MM.1S (cell line): ENCODE results near the gene MAP3K4.

Experiments used
- DNase-seq: peaks from one replicate; pipeline ENCODE4 v3.0.0-alpha.2; 2015
- H2AFZ ChIP-seq: fragments of 300-600 bp; sonication (generic); 2 replicates; pipeline ENCODE4 v1.6.0; 2016; ENCODE audit warnings: antibody characterized with exemption, low read length
- H3F3A ChIP-seq: fragments of 300-600 bp; sonication (generic); 2 replicates; pipeline ENCODE4 v1.6.1; 2016; ENCODE audit warnings: mild to moderate bottlenecking, antibody characterized with exemption, low read length, moderate library complexity, mixed read lengths; ENCODE audit not compliant: insufficient read depth
- H3K27ac ChIP-seq: fragments of 300-600 bp; sonication (generic); 2 replicates; pipeline ENCODE4 v1.5.1; 2016; ENCODE audit warnings: mild to moderate bottlenecking, low read length
- H3K27me3 ChIP-seq: fragments of 300-600 bp; sonication (generic); replicated peaks from 2 replicates; pipeline ENCODE4 v1.6.0; 2016; ENCODE audit warnings: low read length; ENCODE audit not compliant: insufficient read depth
- H3K36me3 ChIP-seq: fragments of 300-600 bp; sonication (generic); replicated peaks from 2 replicates; pipeline ENCODE4 v1.6.1; 2016; ENCODE audit warnings: mild to moderate bottlenecking, low read length, mixed read lengths; ENCODE audit not compliant: insufficient read depth
- H3K4me1 ChIP-seq: fragments of 300-600 bp; sonication (generic); 2 replicates; pipeline ENCODE4 v1.6.1; 2016; ENCODE audit warnings: low read length, mixed read lengths
- H3K4me2 ChIP-seq: fragments of 300-600 bp; sonication (generic); 2 replicates; pipeline ENCODE4 v1.6.0; 2016; ENCODE audit warnings: low read depth, low read length
- H3K4me3 ChIP-seq: fragments of 300-600 bp; sonication (generic); 2 replicates; pipeline ENCODE4 v1.5.1; 2016; ENCODE audit warnings: low read length, mixed read lengths
- H3K79me2 ChIP-seq: fragments of 300-600 bp; sonication (generic); 2 replicates; pipeline ENCODE4 v1.6.1; 2016; ENCODE audit warnings: mixed run types, low read length, mixed read lengths
- H3K9ac ChIP-seq: fragments of 300-600 bp; sonication (generic); 2 replicates; pipeline ENCODE4 v1.6.1; 2016; ENCODE audit warnings: low read length, mixed read lengths
- H3K9me2 ChIP-seq: fragments of 300-600 bp; sonication (generic); replicated peaks from 2 replicates; pipeline ENCODE4 v1.6.1; 2016; ENCODE audit warnings: mild to moderate bottlenecking, low read length, mixed read lengths; ENCODE audit not compliant: insufficient read depth
- H3K9me3 ChIP-seq: fragments of 300-600 bp; sonication (generic); replicated peaks from 2 replicates; pipeline ENCODE4 v1.6.1; 2016; ENCODE audit warnings: mild to moderate bottlenecking, low read length, mixed read lengths; ENCODE audit not compliant: insufficient read depth
- H4K20me1 ChIP-seq: fragments of 300-600 bp; sonication (generic); 2 replicates; pipeline ENCODE4 v1.6.1; 2016; ENCODE audit warnings: mild to moderate bottlenecking, low read length, moderate library complexity, mixed read lengths; ENCODE audit not compliant: insufficient read depth
- EZH2 ChIP-seq: fragments of 300-600 bp; sonication (generic); optimal IDR thresholded peaks from 2 replicates; pipeline ENCODE3; 2017; ENCODE audit warnings: low read depth, mild to moderate bottlenecking, antibody characterized with exemption, low read length, mixed read lengths
- EZH2phosphoT487 ChIP-seq: fragments of 300-600 bp; sonication (generic); IDR thresholded peaks from 2 replicates; pipeline ENCODE4 v1.6.1; 2018; ENCODE audit warnings: antibody characterized with exemption, low read length
- TF ChIP-seq, protein P1 (sequence below): fragments of 300-600 bp; sonication (generic); IDR thresholded peaks from 2 replicates; pipeline ENCODE4 v1.5.1; 2016; ENCODE audit warnings: antibody characterized with exemption, low read length, mixed read lengths

Gene MAP3K4

DNA sequence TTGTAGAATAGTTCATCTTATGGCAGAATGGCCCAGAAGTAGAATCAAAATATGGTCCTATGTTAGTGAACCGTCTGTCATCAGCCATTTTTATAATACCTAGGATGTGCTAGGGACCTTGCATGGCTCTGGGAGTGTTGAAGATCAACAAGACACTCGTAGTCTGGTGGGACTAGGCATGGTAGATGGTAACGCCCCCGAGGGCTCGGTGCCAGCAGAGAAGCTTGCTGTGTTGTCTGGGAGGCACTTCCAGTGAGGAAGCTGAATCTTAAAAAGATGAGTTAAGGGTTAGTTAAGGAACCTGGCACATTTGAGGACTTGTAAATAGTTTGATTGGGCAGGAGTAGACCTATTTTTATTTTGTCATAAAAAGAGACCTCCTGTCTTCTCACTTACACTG is 82.4 kb downstream of the MAP3K4 start:
- Histone ChIP-seq H3K36me3 (no peaks in the 10 kb centered on the region), H3K4me1 (no peaks in the 10 kb centered on the region), H3K4me3 (no peak overlapping the region), H2AFZ (no peak overlapping the region), H3K9ac (no peak overlapping the region), H3K27me3 (no peaks in the 10 kb centered on the region), H3K9me3 (no peaks in the 10 kb centered on the region), H3K9me2 (no peaks in the 10 kb centered on the region), H3K27ac (no peak overlapping the region), H3K4me2 (no peak overlapping the region), H3F3A (no peaks in the 10 kb centered on the region), H3K79me2 (no peaks in the 10 kb centered on the region), H4K20me1 (no peaks in the 10 kb centered on the region)
- no peak for TF ChIP-seq EZH2phosphoT487
- TF ChIP-seq EZH2 = no peak
- TF ChIP-seq, protein P1, sequence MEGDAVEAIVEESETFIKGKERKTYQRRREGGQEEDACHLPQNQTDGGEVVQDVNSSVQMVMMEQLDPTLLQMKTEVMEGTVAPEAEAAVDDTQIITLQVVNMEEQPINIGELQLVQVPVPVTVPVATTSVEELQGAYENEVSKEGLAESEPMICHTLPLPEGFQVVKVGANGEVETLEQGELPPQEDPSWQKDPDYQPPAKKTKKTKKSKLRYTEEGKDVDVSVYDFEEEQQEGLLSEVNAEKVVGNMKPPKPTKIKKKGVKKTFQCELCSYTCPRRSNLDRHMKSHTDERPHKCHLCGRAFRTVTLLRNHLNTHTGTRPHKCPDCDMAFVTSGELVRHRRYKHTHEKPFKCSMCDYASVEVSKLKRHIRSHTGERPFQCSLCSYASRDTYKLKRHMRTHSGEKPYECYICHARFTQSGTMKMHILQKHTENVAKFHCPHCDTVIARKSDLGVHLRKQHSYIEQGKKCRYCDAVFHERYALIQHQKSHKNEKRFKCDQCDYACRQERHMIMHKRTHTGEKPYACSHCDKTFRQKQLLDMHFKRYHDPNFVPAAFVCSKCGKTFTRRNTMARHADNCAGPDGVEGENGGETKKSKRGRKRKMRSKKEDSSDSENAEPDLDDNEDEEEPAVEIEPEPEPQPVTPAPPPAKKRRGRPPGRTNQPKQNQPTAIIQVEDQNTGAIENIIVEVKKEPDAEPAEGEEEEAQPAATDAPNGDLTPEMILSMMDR = no peak
- no peak for DNase-seq

DNA sequence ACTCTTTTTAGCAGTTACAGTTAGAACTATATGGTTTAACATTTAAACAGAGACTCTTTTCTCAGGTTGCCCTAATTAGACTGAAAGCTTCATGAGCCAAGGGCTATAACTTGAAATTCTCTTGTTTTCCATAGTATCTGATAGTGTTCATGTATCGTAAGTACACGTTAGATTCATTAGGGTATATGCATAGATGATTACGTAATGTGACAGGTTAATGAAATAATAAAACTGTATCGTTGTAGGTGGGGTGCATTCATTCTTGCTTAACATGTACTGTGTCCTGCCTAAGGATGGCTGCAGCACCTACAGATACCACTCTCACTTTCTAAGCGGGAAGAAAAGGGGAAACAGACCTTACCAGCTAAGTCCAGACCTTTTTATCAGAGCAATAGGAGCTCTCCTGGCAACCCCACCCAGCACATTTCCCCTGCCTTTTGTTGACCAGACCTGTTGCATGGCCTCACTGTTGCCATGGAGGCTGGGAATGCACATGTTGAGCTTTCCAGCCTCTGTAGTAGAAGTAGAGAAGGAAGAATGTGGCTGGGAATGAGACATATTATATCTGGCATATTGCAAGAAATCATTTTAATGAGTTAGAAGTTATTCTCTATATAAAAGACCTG is 83.0 kb downstream of the MAP3K4 start:
- H3F3A ChIP-seq = no peaks in the 10 kb centered on the region
- no peak for TF ChIP-seq EZH2
- no peak for TF ChIP-seq EZH2phosphoT487
- TF ChIP-seq, protein P1 = no peak
- H3K9me3 ChIP-seq = no peaks in the 10 kb centered on the region
- H2AFZ ChIP-seq = no peak overlapping the region
- no peaks in the 10 kb centered on the region for H3K27me3 ChIP-seq
- no peaks in the 10 kb centered on the region for H4K20me1 ChIP-seq
- no peak overlapping the region for H3K4me3 ChIP-seq
- no peaks in the 10 kb centered on the region for H3K9me2 ChIP-seq
- DNase-seq = no peak
- H3K36me3 ChIP-seq = no peaks in the 10 kb centered on the region
- no peak overlapping the region for H3K27ac ChIP-seq
- H3K9ac ChIP-seq = no peak overlapping the region
- H3K4me1 ChIP-seq = no peaks in the 10 kb centered on the region
- H3K4me2 ChIP-seq = no peak overlapping the region
- no peaks in the 10 kb centered on the region for H3K79me2 ChIP-seq

DNA sequence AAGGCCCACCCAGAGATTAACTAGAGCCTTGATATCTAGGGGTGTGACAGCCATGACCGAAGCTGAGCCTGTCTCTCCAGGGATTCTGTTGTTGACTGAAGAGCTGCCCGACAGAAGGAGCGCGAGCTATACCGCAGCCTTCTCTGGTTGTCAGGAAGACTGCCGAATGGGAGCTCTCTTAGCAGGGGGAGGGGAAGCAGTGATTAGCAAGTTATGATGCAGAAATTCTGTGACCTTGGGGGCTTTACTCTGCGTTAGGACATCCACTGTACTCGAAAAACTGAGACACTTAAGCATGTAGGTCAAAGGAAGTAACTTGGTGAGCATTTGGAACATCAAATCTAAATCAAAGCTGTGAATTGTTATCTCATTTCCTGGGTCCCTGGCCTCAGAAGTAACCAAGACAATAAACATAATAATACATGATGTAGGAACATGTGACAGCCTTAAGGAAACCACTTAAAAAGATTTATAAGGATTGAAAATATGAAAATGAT is 84.7 kb downstream of the MAP3K4 start:
- Histone ChIP-seq H3K4me2 (no peak overlapping the region), H3K4me3 (no peak overlapping the region), H3K9me3 (no peaks in the 10 kb centered on the region), H3K9ac (no peak overlapping the region), H3K4me1 (no peaks in the 10 kb centered on the region), H3K36me3 (no peaks in the 10 kb centered on the region), H3K27me3 (no peaks in the 10 kb centered on the region), H4K20me1 (no peaks in the 10 kb centered on the region), H3K27ac (no peak overlapping the region), H2AFZ (no peak overlapping the region), H3K79me2 (no peaks in the 10 kb centered on the region), H3K9me2 (no peaks in the 10 kb centered on the region), H3F3A (no peaks in the 10 kb centered on the region)
- TF ChIP-seq, protein P1 = no peak
- no peak for TF ChIP-seq EZH2phosphoT487
- no peak for TF ChIP-seq EZH2
- no peak for DNase-seq
